Measurements from ENCODE around the gene STEAP2. TPM values are rescaled to one million over a fixed set of nuclear protein-coding genes. Genes with fewer than 3 reads are reported as not detected.

The STEAP2 gene
- total RNA-seq, 1 donor from 2014 or later, result 3.3 TPM

DNA sequence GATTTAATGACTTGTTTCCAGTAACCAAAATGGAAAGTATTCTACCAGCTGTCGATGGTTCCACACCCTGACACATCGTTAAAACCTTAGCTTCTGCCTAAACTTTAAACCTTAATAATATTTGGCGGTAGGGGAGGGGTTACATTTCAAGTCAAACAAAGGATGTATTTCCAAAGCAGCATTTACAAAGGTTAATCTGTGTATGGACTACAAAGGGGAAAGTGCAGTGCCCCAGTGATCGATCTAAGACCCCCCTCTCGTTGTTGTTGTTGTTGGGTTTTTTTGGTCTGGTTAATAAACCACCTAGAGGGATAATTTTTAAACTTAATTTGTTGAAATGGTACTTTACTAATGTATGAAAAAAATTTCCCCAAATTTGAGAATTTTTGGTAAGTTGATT, 1.1 kb upstream of the STEAP2 start:
- DNase-seq (ENCODE audit: extremely low spot score, unreplicated experiment), result no peak
- Mint-ChIP-seq H3K9me3 (no peaks in the 10 kb centered on the region), H3K27me3 (peaks cover 16% of the 10 kb centered on the region), H3K4me1 (ENCODE audit: unreplicated experiment) (peaks cover 6% of the 10 kb centered on the region), H3K4me3 (no peak overlapping the region), H3K36me3 (no peaks in the 10 kb centered on the region), H3K27ac (no peak overlapping the region)
- TF ChIP-seq, protein P1, sequence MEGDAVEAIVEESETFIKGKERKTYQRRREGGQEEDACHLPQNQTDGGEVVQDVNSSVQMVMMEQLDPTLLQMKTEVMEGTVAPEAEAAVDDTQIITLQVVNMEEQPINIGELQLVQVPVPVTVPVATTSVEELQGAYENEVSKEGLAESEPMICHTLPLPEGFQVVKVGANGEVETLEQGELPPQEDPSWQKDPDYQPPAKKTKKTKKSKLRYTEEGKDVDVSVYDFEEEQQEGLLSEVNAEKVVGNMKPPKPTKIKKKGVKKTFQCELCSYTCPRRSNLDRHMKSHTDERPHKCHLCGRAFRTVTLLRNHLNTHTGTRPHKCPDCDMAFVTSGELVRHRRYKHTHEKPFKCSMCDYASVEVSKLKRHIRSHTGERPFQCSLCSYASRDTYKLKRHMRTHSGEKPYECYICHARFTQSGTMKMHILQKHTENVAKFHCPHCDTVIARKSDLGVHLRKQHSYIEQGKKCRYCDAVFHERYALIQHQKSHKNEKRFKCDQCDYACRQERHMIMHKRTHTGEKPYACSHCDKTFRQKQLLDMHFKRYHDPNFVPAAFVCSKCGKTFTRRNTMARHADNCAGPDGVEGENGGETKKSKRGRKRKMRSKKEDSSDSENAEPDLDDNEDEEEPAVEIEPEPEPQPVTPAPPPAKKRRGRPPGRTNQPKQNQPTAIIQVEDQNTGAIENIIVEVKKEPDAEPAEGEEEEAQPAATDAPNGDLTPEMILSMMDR (conservative IDR thresholded peaks at IDR 0.05), result no peak

DNA sequence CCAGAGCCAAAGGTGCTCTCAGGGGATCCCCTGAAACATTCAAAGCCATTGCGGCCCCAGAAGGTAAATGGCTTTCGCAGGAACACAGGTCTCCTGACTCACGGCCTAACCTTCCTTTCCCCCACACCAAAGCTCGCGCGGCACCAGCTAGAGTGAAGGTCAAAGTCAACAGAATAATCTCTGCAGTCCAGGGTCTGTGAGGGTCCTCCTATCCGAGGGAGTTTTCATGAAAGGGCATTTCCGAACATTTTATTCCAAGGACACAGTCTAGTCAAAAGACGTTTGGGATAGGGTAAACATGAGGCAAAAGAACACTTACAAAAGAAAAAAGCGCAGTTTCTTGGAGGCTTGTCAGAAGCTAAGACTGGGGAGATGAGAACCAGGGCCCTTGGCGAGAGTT, 559 bp upstream of the STEAP2 start:
- no peaks in the 10 kb centered on the region for H3K9me3 Mint-ChIP-seq
- peaks cover 6% of the 10 kb centered on the region for H3K4me1 Mint-ChIP-seq (ENCODE audit: unreplicated experiment)
- no peak for DNase-seq (ENCODE audit: extremely low spot score, unreplicated experiment)
- H3K27ac Mint-ChIP-seq, result peak overlapping the region; percentile 46
- peaks cover 16% of the 10 kb centered on the region for H3K27me3 Mint-ChIP-seq
- no peak overlapping the region for H3K4me3 Mint-ChIP-seq
- TF ChIP-seq, protein P1 (conservative IDR thresholded peaks at IDR 0.05), result no peak
- H3K36me3 Mint-ChIP-seq, result no peaks in the 10 kb centered on the region

DNA sequence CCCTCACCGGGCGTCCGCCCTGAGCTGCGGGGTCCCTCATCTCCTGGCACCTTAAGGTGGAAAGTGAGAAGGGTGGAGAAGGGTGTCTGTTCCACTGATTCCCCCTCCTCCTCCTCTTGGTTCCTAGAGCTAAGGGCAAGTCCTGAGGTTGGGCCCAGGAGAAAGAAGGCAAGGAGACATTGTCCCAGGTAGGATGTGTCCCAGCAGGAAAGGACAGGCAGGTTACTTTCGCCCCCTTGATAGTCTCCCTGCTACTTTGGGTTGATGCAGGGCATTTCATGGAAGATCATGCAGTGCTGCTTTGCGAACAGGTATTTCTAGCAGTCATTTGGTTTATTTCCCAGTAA, 582 bp downstream of the STEAP2 start:
- no peaks in the 10 kb centered on the region for H3K9me3 Mint-ChIP-seq
- no peaks in the 10 kb centered on the region for H3K36me3 Mint-ChIP-seq
- TF ChIP-seq, protein P1 (conservative IDR thresholded peaks at IDR 0.05), result no peak
- no peak overlapping the region for H3K27ac Mint-ChIP-seq
- peaks cover 6% of the 10 kb centered on the region for H3K4me1 Mint-ChIP-seq (ENCODE audit: unreplicated experiment)
- DNase-seq (ENCODE audit: extremely low spot score, unreplicated experiment), result no peak
- H3K4me3 Mint-ChIP-seq, result no peak overlapping the region
- peaks cover 16% of the 10 kb centered on the region for H3K27me3 Mint-ChIP-seq

DNA sequence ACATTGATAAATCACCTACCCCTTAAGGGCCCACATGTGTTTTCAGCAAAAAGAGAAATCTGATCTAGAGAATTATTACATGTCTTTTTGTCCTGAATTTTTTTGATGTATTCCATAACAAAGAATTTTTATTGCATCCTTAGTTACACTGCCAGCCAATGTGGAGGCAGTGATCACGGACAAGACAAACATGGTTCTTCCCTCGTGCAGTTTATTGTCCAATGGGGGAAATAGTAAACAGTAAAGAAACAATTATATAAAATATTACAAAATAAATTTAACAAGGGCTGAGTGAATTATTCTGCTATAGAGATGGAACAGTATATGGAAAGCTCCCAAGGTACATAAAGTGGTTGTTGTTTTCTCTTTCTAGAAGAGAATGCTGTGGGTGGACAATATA, 2.0 kb downstream of the STEAP2 start:
- Mint-ChIP-seq H3K36me3 (no peaks in the 10 kb centered on the region), H3K27ac (no peak overlapping the region), H3K9me3 (no peaks in the 10 kb centered on the region), H3K4me3 (no peak overlapping the region), H3K4me1 (ENCODE audit: unreplicated experiment) (peaks cover 6% of the 10 kb centered on the region), H3K27me3 (peaks cover 12% of the 10 kb centered on the region)
- TF ChIP-seq, protein P1 (conservative IDR thresholded peaks at IDR 0.05), result no peak
- no peak for DNase-seq (ENCODE audit: extremely low spot score, unreplicated experiment)

DNA sequence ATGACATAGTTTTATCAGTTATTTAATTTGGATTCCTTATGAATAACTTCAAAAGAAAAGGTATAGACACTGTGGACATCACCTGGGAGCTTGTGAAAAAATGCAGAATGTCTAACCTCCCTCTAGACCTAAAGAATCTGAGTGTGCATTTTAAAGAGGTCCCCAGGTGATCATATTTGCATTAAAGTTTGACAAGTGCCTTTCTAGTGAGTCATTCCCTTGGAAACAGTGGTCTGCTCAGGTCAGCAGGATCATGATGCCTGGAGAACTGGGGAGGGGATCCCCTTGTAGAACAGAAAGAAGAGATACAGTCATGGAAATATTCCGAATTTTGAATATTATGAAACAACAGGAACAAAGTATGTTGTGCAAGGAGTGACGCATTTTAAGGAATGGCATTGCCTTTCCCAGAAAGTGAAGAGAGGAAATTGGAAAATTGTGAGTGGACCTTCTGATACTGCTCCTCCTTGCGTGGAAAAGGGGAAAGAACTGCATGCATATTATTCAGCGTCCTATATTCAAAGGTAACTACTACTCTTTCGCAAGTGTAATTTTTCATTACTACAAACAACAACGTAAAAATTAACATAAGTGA, 4.6 kb downstream of the STEAP2 start:
- TF ChIP-seq, protein P1 (conservative IDR thresholded peaks at IDR 0.05), result no peak
- no peaks in the 10 kb centered on the region for H3K27me3 Mint-ChIP-seq
- H3K9me3 Mint-ChIP-seq, result no peaks in the 10 kb centered on the region
- no peak overlapping the region for H3K27ac Mint-ChIP-seq
- DNase-seq (ENCODE audit: extremely low spot score, unreplicated experiment), result no peak
- H3K4me3 Mint-ChIP-seq, result no peak overlapping the region
- no peaks in the 10 kb centered on the region for H3K36me3 Mint-ChIP-seq
- peaks cover under 1% of the 10 kb centered on the region for H3K4me1 Mint-ChIP-seq (ENCODE audit: unreplicated experiment)

DNA sequence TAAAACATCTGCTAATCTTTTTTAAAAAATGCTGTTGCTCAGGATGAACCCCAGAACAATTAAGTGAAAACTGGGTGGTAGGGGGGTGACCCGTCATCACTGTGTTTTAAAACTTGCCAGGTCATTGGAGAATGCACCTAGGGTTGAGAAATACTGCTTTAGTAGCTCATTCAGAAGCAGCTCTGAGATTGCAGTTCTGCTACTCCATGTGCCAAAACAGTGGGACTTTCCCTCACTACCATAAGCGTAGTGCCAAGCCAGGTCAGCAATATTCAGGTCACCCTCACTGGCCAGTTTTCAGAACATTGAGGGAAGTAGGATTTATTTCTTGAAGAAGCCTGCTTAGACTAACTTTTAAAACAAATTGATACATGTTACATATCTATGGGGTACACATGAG, 5.2 kb downstream of the STEAP2 start:
- H3K27me3 Mint-ChIP-seq, result no peaks in the 10 kb centered on the region
- DNase-seq (ENCODE audit: extremely low spot score, unreplicated experiment), result no peak
- no peak overlapping the region for H3K4me3 Mint-ChIP-seq
- H3K9me3 Mint-ChIP-seq, result no peaks in the 10 kb centered on the region
- no peaks in the 10 kb centered on the region for H3K4me1 Mint-ChIP-seq (ENCODE audit: unreplicated experiment)
- no peak overlapping the region for H3K27ac Mint-ChIP-seq
- no peaks in the 10 kb centered on the region for H3K36me3 Mint-ChIP-seq
- TF ChIP-seq, protein P1 (conservative IDR thresholded peaks at IDR 0.05), result no peak

Data from type B pancreatic cell (in vitro differentiated cells).